Measurements from ENCODE around the gene FHIT.

GRCh38 chr3:60955034-60955433, 296.2 kb downstream of the FHIT start:
- no peak for TF ChIP-seq CTCF (IDR thresholded peaks at IDR 0.05)
- no peak for TF ChIP-seq POLR2A (IDR thresholded peaks at IDR 0.05)

All from ovary (tissue), 3 donors.